HEK293 (cell line): ENCODE results near the gene TPM1.

Experiments used
- CTCF ChIA-PET: fragments of 350-600 bp; formaldehyde crosslinking; extraction: SDS; loops from one replicate; lab custom pipeline; 2021; ENCODE audit warnings: antibody characterized with exemption; lab: Yijun Ruan, JAX
- POLR2A ChIA-PET: fragments of 300-600 bp; formaldehyde crosslinking; extraction: SDS; loops from one replicate; lab custom pipeline; 2020; ENCODE audit warnings: antibody characterized with exemption, inconsistent platforms; lab: Yijun Ruan, JAX
- H3K27ac ChIP-seq: fragments of 200-500 bp; sonication (Bioruptor generic); 2 replicates; pipeline ENCODE4 v1.5.1; 2014; ENCODE audit warnings: low read depth, low read length, control low read depth, inconsistent platforms; ENCODE audit errors: extremely low read depth
- H3K36me3 ChIP-seq, 2 experiments: fragments of 200-500 bp in 1 of 2; sonication (Bioruptor generic) in 1 of 2; 1 replicate in 1 of 2; 2 replicates in 1 of 2; pipeline ENCODE4 v1.5.1; 2014 to 2017; ENCODE audit warnings: inconsistent platforms in 2 of 2, low read length in 2 of 2; ENCODE audit not compliant: control insufficient read depth in 2 of 2, insufficient read depth in 1 of 2
- H3K4me1 ChIP-seq: fragments of 200-500 bp; sonication (Bioruptor generic); 2 replicates; pipeline ENCODE4 v1.5.1; 2014; ENCODE audit warnings: mild to moderate bottlenecking, low read length, inconsistent platforms; ENCODE audit not compliant: control insufficient read depth, insufficient read depth
- H3K4me3 ChIP-seq: 2 replicates; pipeline ENCODE4 v1.5.1; 2011; ENCODE audit warnings: low read depth, mild to moderate bottlenecking, control low read depth, low read length, moderate library complexity
- H3K9me3 ChIP-seq: fragments of 200-500 bp; sonication (Bioruptor generic); 2 replicates; pipeline ENCODE4 v1.5.1; 2014; ENCODE audit warnings: low read depth, low read length, inconsistent platforms; ENCODE audit not compliant: control insufficient read depth, insufficient read depth
- GFI1B ChIP-seq: fragments of 450-650 bp; formaldehyde crosslinking; IDR thresholded peaks from 2 replicates; pipeline ENCODE4 v1.5.1; 2016; ENCODE audit warnings: missing biosample characterization, missing genetic modification characterization
- KLF8 ChIP-seq: fragments of 450-650 bp; formaldehyde crosslinking; IDR thresholded peaks from 2 replicates; pipeline ENCODE4 v1.5.1; 2016; ENCODE audit warnings: missing biosample characterization, missing genetic modification characterization
- SP2 ChIP-seq: fragments of 450-650 bp; formaldehyde crosslinking; IDR thresholded peaks from 2 replicates; pipeline ENCODE4 v1.5.1; 2016; ENCODE audit warnings: missing biosample characterization, missing genetic modification characterization
- ZBTB7A ChIP-seq: fragments of 450-650 bp; formaldehyde crosslinking; IDR thresholded peaks from 2 replicates; pipeline ENCODE4 v1.5.1; 2016; ENCODE audit warnings: low read depth, missing biosample characterization, missing genetic modification characterization
- ZNF549 ChIP-seq: fragments of 450-650 bp; IDR thresholded peaks from 2 replicates; pipeline ENCODE4 v1.5.1; 2018; ENCODE audit warnings: missing biosample characterization, missing genetic modification characterization, mild to moderate bottlenecking, inconsistent platforms, moderate library complexity
- ZNF555 ChIP-seq: fragments of 450-650 bp; formaldehyde crosslinking; conservative IDR thresholded peaks from 2 replicates; pipeline ENCODE4 v1.5.1; 2017; ENCODE audit warnings: missing biosample characterization, mild to moderate bottlenecking, missing genetic modification characterization, inconsistent platforms
- ZNF626 ChIP-seq: fragments of 450-650 bp; sonication (Bioruptor Pico); formaldehyde crosslinking; IDR thresholded peaks from 2 replicates; pipeline ENCODE4 v1.5.1; 2018; ENCODE audit warnings: missing biosample characterization, missing genetic modification characterization, inconsistent platforms
- ZNF776 ChIP-seq: fragments of 450-650 bp; formaldehyde crosslinking; IDR thresholded peaks from 2 replicates; pipeline ENCODE4 v1.5.0; 2017; ENCODE audit warnings: missing biosample characterization, missing genetic modification characterization, borderline replicate concordance
- TF ChIP-seq, protein P1 (sequence below): fragments of 450-650 bp; formaldehyde crosslinking; IDR thresholded peaks from 2 replicates; pipeline ENCODE4 v1.5.1; 2016; ENCODE audit warnings: missing biosample characterization, missing genetic modification characterization
- TF ChIP-seq, protein P2 (sequence below): fragments of 450-650 bp; formaldehyde crosslinking; IDR thresholded peaks from 2 replicates; pipeline ENCODE4 v1.5.1; 2017; ENCODE audit warnings: missing biosample characterization, missing genetic modification characterization
- TF ChIP-seq, protein P3 (sequence below): fragments of 450-650 bp; formaldehyde crosslinking; conservative IDR thresholded peaks from 2 replicates; pipeline ENCODE4 v1.5.1; 2016; ENCODE audit warnings: low read depth, missing biosample characterization, missing genetic modification characterization
- TF ChIP-seq, protein P4 (sequence below): fragments of 450-650 bp; formaldehyde crosslinking; IDR thresholded peaks from 2 replicates; pipeline ENCODE4 v1.5.1; 2016; ENCODE audit warnings: missing biosample characterization, missing genetic modification characterization, borderline replicate concordance
- TF ChIP-seq, protein P5 (sequence below): fragments of 450-650 bp; formaldehyde crosslinking; IDR thresholded peaks from 2 replicates; pipeline ENCODE4 v1.5.1; 2016; ENCODE audit warnings: missing biosample characterization, missing genetic modification characterization
- TF ChIP-seq, protein P6 (sequence below): fragments of 450-650 bp; formaldehyde crosslinking; conservative IDR thresholded peaks from 2 replicates; pipeline ENCODE4 v1.5.1; 2016; ENCODE audit warnings: low read depth, missing biosample characterization, missing genetic modification characterization
- TF ChIP-seq, protein P7 (sequence below): fragments of 450-650 bp; formaldehyde crosslinking; IDR thresholded peaks from 2 replicates; pipeline ENCODE4 v1.5.1; 2016; ENCODE audit warnings: missing biosample characterization, missing genetic modification characterization

TPM1 gene

DNA sequence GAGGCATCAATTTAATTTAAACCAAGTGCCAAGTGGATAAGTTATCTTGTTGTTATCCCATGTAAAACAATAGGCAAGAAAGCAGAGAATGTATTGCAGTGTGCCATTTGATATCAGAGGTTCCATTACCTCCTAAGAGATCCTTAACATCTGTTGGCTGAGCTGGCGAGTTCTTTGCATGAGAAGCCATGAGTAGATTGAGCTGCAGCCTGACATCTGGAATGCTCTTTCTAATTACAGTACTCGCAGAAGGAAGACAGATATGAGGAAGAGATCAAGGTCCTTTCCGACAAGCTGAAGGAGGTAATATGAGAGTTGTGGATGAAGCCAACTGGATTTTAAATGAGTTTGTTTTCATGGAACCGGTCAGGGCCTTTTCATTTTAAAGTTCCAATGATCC, 19.4 kb downstream of the TPM1 start:
- Histone ChIP-seq H3K9me3 (no peaks in the 10 kb centered on the region), H3K4me3 (no peak overlapping the region), H3K4me1 (no peaks in the 10 kb centered on the region), H3K36me3 (peaks cover 13 to 89% of the 10 kb centered on the region in 2 experiments), H3K27ac (no peak overlapping the region)
- POLR2A ChIA-PET = no interaction called here
- CTCF ChIA-PET = interaction anchor here (1.3 kb wide), 1 partner anchor 15 kb away, joined by 5 read pairs; no protein-coding TSS in a partner anchor
- TF ChIP-seq ZNF776 (tag by site-specific recombination) (no peak), SP2 (no peak), ZBTB7A (tag by site-specific recombination) (no peak), GFI1B (no peak), ZNF549 (tag by site-specific recombination) (no peak), ZNF555 (tag by site-specific recombination) (no peak), ZNF626 (tag by site-specific recombination) (no peak), KLF8 (tag by site-specific recombination) (no peak)
- TF ChIP-seq, protein P1, sequence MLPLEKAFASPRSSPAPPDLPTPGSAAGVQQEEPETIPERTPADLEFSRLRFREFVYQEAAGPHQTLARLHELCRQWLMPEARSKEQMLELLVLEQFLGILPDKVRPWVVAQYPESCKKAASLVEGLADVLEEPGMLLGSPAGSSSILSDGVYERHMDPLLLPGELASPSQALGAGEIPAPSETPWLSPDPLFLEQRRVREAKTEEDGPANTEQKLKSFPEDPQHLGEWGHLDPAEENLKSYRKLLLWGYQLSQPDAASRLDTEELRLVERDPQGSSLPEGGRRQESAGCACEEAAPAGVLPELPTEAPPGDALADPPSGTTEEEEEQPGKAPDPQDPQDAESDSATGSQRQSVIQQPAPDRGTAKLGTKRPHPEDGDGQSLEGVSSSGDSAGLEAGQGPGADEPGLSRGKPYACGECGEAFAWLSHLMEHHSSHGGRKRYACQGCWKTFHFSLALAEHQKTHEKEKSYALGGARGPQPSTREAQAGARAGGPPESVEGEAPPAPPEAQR (tag by site-specific recombination) = no peak
- TF ChIP-seq, protein P2, sequence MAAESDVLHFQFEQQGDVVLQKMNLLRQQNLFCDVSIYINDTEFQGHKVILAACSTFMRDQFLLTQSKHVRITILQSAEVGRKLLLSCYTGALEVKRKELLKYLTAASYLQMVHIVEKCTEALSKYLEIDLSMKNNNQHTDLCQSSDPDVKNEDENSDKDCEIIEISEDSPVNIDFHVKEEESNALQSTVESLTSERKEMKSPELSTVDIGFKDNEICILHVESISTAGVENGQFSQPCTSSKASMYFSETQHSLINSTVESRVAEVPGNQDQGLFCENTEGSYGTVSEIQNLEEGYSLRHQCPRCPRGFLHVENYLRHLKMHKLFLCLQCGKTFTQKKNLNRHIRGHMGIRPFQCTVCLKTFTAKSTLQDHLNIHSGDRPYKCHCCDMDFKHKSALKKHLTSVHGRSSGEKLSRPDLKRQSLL (tag by site-specific recombination) = no peak
- TF ChIP-seq, protein P3, sequence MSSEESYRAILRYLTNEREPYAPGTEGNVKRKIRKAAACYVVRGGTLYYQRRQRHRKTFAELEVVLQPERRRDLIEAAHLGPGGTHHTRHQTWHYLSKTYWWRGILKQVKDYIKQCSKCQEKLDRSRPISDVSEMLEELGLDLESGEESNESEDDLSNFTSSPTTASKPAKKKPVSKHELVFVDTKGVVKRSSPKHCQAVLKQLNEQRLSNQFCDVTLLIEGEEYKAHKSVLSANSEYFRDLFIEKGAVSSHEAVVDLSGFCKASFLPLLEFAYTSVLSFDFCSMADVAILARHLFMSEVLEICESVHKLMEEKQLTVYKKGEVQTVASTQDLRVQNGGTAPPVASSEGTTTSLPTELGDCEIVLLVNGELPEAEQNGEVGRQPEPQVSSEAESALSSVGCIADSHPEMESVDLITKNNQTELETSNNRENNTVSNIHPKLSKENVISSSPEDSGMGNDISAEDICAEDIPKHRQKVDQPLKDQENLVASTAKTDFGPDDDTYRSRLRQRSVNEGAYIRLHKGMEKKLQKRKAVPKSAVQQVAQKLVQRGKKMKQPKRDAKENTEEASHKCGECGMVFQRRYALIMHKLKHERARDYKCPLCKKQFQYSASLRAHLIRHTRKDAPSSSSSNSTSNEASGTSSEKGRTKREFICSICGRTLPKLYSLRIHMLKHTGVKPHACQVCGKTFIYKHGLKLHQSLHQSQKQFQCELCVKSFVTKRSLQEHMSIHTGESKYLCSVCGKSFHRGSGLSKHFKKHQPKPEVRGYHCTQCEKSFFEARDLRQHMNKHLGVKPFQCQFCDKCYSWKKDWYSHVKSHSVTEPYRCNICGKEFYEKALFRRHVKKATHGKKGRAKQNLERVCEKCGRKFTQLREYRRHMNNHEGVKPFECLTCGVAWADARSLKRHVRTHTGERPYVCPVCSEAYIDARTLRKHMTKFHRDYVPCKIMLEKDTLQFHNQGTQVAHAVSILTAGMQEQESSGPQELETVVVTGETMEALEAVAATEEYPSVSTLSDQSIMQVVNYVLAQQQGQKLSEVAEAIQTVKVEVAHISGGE (tag by site-specific recombination) = no peak
- TF ChIP-seq, protein P4, sequence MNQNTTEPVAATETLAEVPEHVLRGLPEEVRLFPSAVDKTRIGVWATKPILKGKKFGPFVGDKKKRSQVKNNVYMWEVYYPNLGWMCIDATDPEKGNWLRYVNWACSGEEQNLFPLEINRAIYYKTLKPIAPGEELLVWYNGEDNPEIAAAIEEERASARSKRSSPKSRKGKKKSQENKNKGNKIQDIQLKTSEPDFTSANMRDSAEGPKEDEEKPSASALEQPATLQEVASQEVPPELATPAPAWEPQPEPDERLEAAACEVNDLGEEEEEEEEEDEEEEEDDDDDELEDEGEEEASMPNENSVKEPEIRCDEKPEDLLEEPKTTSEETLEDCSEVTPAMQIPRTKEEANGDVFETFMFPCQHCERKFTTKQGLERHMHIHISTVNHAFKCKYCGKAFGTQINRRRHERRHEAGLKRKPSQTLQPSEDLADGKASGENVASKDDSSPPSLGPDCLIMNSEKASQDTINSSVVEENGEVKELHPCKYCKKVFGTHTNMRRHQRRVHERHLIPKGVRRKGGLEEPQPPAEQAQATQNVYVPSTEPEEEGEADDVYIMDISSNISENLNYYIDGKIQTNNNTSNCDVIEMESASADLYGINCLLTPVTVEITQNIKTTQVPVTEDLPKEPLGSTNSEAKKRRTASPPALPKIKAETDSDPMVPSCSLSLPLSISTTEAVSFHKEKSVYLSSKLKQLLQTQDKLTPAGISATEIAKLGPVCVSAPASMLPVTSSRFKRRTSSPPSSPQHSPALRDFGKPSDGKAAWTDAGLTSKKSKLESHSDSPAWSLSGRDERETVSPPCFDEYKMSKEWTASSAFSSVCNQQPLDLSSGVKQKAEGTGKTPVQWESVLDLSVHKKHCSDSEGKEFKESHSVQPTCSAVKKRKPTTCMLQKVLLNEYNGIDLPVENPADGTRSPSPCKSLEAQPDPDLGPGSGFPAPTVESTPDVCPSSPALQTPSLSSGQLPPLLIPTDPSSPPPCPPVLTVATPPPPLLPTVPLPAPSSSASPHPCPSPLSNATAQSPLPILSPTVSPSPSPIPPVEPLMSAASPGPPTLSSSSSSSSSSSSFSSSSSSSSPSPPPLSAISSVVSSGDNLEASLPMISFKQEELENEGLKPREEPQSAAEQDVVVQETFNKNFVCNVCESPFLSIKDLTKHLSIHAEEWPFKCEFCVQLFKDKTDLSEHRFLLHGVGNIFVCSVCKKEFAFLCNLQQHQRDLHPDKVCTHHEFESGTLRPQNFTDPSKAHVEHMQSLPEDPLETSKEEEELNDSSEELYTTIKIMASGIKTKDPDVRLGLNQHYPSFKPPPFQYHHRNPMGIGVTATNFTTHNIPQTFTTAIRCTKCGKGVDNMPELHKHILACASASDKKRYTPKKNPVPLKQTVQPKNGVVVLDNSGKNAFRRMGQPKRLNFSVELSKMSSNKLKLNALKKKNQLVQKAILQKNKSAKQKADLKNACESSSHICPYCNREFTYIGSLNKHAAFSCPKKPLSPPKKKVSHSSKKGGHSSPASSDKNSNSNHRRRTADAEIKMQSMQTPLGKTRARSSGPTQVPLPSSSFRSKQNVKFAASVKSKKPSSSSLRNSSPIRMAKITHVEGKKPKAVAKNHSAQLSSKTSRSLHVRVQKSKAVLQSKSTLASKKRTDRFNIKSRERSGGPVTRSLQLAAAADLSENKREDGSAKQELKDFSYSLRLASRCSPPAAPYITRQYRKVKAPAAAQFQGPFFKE (tag by site-specific recombination) = no peak
- TF ChIP-seq, protein P5, sequence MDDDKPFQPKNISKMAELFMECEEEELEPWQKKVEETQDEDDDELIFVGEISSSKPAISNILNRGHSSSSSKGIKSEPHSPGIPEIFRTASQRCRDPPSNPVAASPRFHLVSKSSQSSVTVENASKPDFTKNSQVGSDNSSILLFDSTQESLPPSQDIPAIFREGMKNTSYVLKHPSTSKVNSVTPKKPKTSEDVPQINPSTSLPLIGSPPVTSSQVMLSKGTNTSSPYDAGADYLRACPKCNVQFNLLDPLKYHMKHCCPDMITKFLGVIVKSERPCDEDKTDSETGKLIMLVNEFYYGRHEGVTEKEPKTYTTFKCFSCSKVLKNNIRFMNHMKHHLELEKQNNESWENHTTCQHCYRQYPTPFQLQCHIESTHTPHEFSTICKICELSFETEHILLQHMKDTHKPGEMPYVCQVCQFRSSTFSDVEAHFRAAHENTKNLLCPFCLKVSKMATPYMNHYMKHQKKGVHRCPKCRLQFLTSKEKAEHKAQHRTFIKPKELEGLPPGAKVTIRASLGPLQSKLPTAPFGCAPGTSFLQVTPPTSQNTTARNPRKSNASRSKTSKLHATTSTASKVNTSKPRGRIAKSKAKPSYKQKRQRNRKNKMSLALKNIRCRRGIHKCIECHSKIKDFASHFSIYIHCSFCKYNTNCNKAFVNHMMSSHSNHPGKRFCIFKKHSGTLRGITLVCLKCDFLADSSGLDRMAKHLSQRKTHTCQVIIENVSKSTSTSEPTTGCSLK (tag by site-specific recombination) = no peak
- TF ChIP-seq, protein P6, sequence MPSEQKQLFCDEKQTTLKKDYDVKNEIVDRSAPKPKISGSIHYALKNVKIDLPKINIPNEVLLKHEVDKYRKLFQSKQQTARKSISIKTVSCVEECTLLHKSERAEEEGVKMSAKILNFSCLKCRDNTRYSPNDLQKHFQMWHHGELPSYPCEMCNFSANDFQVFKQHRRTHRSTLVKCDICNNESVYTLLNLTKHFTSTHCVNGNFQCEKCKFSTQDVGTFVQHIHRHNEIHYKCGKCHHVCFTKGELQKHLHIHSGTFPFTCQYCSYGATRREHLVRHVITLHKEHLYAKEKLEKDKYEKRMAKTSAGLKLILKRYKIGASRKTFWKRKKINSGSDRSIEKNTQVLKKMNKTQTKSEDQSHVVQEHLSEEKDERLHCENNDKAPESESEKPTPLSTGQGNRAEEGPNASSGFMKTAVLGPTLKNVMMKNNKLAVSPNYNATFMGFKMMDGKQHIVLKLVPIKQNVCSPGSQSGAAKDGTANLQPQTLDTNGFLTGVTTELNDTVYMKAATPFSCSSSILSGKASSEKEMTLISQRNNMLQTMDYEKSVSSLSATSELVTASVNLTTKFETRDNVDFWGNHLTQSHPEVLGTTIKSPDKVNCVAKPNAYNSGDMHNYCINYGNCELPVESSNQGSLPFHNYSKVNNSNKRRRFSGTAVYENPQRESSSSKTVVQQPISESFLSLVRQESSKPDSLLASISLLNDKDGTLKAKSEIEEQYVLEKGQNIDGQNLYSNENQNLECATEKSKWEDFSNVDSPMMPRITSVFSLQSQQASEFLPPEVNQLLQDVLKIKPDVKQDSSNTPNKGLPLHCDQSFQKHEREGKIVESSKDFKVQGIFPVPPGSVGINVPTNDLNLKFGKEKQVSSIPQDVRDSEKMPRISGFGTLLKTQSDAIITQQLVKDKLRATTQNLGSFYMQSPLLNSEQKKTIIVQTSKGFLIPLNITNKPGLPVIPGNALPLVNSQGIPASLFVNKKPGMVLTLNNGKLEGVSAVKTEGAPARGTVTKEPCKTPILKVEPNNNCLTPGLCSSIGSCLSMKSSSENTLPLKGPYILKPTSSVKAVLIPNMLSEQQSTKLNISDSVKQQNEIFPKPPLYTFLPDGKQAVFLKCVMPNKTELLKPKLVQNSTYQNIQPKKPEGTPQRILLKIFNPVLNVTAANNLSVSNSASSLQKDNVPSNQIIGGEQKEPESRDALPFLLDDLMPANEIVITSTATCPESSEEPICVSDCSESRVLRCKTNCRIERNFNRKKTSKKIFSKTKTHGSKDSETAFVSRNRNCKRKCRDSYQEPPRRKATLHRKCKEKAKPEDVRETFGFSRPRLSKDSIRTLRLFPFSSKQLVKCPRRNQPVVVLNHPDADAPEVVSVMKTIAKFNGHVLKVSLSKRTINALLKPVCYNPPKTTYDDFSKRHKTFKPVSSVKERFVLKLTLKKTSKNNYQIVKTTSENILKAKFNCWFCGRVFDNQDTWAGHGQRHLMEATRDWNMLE (tag by site-specific recombination) = no peak
- TF ChIP-seq, protein P7, sequence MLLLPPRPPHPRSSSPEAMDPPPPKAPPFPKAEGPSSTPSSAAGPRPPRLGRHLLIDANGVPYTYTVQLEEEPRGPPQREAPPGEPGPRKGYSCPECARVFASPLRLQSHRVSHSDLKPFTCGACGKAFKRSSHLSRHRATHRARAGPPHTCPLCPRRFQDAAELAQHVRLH (tag by site-specific recombination) = no peak
